Hippocampal formation (tissue), 2 donors: Measurements from ENCODE around the gene ESF1.

Experiments used
- DNase-seq, 2 donors: peaks; one replicate each; lab custom pipeline; 2025; lab: John Stamatoyannopoulos, UW

The ESF1 gene, protein sequence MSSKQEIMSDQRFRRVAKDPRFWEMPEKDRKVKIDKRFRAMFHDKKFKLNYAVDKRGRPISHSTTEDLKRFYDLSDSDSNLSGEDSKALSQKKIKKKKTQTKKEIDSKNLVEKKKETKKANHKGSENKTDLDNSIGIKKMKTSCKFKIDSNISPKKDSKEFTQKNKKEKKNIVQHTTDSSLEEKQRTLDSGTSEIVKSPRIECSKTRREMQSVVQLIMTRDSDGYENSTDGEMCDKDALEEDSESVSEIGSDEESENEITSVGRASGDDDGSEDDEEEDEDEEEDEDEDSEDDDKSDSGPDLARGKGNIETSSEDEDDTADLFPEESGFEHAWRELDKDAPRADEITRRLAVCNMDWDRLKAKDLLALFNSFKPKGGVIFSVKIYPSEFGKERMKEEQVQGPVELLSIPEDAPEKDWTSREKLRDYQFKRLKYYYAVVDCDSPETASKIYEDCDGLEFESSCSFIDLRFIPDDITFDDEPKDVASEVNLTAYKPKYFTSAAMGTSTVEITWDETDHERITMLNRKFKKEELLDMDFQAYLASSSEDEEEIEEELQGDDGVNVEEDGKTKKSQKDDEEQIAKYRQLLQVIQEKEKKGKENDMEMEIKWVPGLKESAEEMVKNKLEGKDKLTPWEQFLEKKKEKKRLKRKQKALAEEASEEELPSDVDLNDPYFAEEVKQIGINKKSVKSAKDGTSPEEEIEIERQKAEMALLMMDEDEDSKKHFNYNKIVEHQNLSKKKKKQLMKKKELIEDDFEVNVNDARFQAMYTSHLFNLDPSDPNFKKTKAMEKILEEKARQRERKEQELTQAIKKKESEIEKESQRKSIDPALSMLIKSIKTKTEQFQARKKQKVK

GRCh38 chr20:13784893-13785715, at the start of gene ESF1, which contains the start of gene NDUFAF5:
Gene ESF1, minus strand, starts transcription at chr20:13784919. Its CDS starts 1,779 bp downstream, at chr20:13783140.
Gene NDUFAF5, plus strand, starts transcription at chr20:13785028. Its CDS starts 41 bp downstream, at chr20:13785069.
- peak; percentile 87 to 89 for DNase-seq

GRCh38 chr20:13831476-13831875, 46.8 kb upstream of the ESF1 start:
- DNase-seq = no peak

GRCh38 chr20:13825465-13825864, 40.7 kb upstream of the ESF1 start:
- no peak for DNase-seq

GRCh38 chr20:13824459-13824858, 39.7 kb upstream of the ESF1 start:
- no peak for DNase-seq

DNA sequence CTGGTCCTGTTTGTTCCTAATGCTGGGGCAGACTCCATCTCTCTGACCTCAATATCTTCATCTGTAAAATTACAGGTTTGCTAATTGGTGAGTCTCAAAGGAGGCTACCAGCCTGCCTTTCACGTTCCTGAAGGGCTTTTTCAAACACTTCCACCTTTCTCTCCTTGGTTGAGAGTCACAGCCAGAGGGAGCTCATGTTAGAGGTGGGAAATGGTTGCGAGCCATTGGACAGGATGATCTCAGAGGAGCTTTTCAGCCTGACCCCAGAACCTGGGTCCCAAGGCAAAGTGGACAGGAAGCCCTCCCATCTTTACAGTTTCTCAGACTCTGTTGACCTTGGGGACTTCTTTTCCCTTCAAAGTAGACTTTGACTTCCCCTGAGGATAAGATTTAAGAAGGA, 37.7 kb upstream of the ESF1 start:
- DNase-seq = no peak

GRCh38 chr20:13821876-13822275, 37.2 kb upstream of the ESF1 start:
- no peak for DNase-seq

GRCh38 chr20:13819885-13820645, 35.3 kb upstream of the ESF1 start:
- DNase-seq = peak in 1 of 2 donors; percentile 36

GRCh38 chr20:13817342-13817741, 32.6 kb upstream of the ESF1 start:
- no peak for DNase-seq

GRCh38 chr20:13816757-13817156, 32.0 kb upstream of the ESF1 start:
- no peak for DNase-seq

GRCh38 chr20:13814672-13815071, 30.0 kb upstream of the ESF1 start:
- DNase-seq = no peak

- DNase-seq = no peak
Measured at GRCh38 chr20:13813910-13814309, 29.2 kb upstream of the ESF1 start.

- DNase-seq = no peak
Measured at GRCh38 chr20:13810446-13810845, 25.7 kb upstream of the ESF1 start.

DNA sequence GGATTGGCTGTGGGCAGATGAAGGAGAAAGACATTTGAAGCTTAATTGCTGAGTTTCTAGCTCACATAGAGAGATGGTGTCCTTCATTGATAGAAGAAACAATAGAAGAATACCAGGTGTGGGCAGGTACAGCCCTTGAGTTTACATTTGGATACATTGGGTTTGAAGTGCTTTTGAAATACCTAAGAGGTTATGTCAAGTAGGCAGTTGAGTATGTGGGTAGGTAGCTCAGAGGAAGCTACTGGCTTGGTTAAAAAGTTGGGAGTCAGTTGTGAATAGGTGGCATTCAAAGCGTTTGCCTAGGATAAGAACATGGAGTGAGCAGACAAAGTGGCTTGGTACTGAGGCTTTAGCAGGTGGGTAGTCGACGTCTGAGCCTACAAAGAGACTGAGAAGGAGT, 25.1 kb upstream of the ESF1 start:
- no peak for DNase-seq

- DNase-seq = no peak
Measured at GRCh38 chr20:13809373-13809772, 24.7 kb upstream of the ESF1 start.

- peak in 1 of 2 donors; percentile 33 for DNase-seq
Measured at GRCh38 chr20:13800728-13801134, 16.0 kb upstream of the ESF1 start.

GRCh38 chr20:13799974-13800373, 15.3 kb upstream of the ESF1 start:
- DNase-seq = no peak

DNA sequence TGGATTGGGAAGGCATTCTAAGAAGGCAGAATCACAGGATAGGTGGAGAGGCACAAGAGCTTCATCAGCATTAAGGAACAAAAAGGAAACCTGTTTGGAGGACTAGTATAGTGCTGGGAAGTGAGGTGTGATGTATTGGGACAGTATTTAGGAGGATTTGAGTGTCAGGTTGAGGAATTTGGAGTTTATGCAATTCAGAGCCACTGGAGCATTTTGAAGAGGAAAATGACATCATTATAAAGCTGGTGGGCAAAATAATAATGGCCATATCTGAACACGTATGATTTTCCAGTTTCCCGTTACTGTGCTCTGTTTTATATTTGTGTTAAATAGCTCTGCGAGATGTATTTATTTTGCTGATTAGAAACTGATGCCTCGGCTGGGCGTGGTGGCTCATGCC, 14.3 kb upstream of the ESF1 start:
- DNase-seq = no peak

- DNase-seq = no peak
Measured at GRCh38 chr20:13794667-13795066, 9.9 kb upstream of the ESF1 start.

GRCh38 chr20:13793001-13793400, 8.3 kb upstream of the ESF1 start:
- no peak for DNase-seq

GRCh38 chr20:13791540-13792459, 7.1 kb upstream of the ESF1 start:
- DNase-seq = peak in 1 of 2 donors; percentile 30
